DMS79 treated with DMSO at 0.1 percent for 48 hours (cell line): ENCODE measurements around the gene TPO.

ENCODE experiments used
- DNase-seq: peaks from one replicate; lab custom pipeline; 2025; lab: John Stamatoyannopoulos, UW

TPO gene

DNA sequence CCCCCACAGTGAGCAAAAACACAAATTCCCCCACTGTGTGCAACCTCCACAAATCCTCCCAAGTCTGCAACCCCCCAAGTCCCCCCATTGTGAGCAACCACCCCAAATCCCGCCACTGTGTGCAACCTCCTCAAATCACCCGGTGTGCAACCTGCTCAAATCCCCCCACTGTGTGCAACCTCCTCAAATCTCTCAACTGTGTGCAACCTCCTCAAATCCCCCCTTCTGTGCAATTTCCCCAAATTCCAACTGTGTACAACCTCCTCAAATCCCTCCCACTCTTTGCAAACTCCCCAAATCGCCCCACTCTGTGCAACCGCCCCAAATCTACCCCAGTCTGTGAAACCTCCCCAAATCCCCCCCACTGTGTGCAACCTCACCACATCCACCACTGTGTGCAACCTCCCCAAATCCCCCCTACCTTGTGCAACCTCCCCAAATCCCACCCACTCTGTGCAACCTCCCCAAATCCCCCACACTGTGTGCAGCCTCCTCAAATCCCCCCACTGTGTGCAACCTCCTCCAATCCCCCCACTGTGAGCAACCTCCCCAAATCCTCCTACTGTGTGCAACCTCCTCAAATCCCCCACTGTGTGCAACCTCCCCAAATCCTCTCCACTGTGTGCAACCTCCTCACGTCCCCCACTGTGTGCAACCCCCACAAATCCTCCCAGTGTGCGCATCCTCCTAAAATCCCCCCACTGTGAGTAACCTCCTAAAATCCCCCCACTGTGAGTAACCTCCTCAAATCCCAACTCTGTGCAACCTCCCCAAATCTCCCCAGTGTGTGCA, 115.2 kb downstream of the TPO start:
- no peak for DNase-seq

DNA sequence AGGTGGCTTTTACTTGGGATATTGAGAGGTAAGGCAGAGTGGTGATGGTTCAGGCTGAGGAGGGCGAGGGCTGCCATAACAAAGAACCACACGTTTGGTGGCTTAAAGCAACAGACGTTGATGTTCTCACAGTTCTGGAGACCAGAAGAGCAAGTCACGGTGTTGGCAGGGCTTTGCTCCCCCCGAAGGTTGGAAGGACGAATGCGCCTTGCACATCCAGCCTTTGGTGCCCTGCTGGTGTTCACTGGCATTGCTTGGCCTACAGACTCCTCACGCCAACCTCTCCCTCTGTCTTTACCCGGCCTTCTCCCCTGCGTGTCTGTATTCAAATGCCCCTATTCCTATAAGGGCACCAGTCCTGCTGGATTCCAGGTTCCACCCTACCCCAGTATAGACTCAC, 125.4 kb downstream of the TPO start:
- DNase-seq: no peak

DNA sequence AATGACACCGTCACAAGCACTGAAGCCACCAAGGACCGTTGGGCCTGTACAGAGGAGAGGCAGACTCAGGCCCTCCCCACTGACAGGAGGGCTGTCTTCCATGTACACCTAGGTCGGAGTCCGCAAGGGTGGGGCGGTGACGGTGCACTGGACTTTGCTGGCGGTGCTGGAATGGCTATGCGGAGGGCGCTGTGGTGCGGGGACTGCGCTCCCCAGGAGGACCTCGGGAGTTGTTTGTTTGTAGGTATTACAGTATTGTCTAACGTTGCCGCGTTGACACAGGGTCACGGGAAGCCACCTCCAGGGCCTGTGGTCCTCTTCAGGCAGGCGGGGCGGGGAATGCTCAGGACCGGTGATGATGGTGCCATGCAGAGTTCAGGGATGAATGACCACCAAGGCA, 126.2 kb downstream of the TPO start:
- no peak for DNase-seq

DNA sequence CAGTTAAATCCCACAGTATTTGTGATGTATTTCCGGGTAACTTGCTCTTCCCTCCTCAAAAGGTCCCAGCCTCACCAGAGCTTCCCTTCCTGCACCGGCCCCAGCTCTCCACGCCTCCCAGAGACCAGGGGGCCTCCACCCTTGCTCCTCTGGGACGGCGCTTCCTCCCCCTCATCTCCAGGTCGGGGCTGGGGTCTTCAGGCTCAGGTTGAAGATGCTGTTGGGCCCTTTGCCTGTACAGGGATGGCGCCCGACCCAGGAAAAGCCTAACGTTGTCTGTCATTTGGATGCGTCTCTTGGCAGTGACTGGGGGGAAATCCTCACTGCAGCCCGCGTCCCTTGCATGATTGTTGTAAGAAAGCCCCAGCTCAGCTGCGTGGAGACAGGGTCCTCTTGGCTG, 126.7 kb downstream of the TPO start:
- DNase-seq: no peak

DNA sequence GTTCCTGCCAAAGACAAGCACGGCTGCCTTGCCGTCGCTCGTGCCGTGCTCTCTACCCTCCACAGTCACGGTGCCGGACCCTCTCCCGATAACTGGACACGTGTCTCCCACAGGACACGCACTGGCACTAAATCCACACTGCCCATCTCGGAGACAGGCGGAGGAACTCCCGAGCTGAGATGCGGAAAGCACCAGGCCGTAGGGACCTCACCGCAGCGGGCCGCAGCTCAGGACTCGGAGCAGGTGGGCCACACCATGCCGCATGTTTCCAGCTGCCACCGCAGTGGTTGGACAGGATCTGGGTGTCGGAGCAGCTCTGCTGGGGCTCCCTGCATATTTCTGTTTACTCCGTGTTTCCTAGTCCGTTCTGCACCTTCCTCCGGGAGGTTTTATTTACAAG, 127.2 kb downstream of the TPO start:
- DNase-seq: no peak

DNA sequence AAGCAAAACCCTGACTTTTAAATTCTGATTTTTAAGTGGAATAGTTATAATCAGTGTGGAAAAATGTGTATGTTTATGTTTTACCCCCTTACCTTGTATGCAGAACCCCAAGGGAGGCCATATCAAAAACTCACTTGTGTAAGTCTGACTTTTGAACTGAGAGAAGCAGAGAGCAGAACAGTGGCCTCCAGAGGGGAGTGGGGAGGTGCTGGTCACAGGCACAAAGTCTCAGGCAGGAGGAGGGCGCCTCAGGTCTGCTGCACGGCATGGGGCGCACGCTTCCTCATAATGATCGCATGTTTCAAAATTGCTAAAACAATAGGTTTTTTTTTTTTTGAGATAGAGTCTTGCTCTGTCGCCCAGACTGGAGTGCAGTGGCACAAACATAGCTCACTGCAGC, 127.8 kb downstream of the TPO start:
- DNase-seq: no peak

DNA sequence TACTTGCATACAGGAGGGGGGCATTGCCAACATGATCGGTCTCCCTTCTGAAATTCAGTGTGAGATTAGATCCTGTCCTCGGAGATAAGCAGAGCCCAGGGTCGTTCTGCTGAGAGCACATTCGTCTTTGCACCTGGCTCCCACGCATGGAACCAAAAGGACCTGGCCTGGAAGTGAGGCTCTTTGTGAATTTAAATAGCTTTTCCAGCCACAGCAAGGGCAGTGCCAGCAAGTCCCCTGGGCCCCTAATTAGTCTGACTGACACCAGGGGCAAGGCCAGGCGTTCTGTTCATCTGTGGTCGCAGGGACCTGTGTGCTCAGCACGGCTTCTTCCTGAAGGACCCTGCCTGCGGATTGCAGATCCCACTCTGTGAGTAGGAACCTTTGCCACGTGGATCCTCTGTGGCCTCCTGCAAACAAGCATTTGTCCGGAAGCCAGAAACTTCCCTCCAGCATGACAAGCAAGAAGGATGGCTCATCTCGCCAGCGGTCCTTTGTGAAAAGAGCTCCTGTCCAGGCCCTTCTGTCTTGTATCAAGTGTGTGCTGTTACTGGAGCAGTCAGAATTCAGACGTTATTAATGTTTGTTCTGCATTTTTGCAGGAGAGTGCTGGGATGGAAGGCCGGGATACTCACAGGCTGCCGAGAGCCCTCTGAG, 128.7 kb downstream of the TPO start:
- DNase-seq: peak; percentile 42

DNA sequence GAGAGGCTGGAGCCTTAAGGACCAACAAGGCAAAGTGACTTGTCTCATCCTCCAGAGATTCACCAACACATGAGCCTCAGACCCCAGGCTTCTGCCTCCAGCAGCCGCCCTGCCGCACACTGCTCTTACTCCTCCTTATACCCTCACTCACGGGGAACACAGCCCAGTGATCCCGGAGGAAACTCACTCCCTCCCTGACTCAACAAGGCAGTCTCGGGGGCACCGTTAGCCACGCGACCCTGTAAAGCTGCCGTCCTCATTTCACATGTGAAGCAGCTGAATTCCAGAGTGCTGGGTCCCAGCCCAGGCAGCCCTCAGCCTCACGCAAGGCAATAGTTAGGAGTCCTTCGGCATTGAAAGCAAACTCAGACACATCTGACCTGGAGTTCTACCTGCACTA, 129.7 kb downstream of the TPO start:
- DNase-seq: no peak

DNA sequence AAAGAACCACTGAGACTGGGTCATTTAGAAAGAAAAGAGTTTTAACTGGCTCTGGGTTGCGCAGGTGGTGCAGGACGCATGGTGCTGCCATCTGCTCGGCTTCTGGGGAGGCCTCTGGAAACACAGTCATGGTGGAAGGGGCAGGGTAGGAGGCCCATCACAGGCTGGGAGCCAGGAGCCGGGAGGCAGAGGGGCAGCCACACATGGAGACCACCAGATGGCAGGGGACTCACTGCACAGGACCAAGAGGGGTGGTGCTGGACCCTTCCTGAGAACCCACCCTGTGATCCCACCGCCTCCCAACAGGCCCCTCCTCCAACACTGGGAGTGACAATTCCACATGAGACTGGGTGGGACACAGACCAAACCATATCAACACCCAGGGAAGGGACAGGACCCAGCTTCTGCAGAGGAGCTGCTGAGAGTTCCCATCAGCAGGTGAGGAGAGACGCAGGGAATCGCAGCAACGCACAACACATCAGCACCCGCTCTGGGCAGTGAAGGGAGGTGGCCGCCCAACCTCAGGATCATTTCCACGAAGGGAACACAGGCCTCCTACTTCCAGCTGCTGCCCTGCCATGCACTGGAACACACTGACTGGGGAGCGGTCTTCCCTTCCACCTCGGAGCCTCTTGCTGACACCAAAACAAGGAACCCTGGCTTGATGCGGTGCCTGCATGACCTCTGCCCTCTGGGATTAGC, 130.7 kb downstream of the TPO start:
- no peak for DNase-seq

DNA sequence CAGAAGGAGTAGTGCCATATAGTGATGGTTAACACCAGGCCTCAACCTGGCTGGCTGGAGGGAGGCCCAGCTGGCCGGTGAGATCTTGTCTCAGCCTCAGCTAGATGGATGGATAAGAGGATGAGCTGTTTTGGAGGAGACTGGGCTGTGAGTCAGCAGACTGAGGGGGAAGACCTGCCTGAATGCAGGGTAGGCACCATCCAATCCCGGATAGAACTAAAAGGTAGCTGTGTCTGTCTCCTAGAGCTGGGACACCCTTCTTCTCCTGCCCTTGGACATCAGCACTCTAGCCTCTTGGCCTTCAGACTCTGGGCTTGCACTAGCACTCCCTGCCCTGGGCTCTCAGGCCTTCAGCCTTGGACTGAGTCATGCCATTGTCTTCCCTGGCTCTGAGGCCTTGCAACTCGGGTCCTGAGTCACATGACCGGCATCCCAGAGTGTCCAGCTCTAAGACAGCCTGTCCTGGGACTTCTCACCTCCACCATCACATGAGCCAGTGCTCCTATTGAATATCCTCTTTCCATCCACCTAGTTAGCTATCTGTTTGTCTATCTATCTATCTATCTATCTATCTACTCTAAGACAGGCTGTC, 131.3 kb downstream of the TPO start:
- no peak for DNase-seq

DNA sequence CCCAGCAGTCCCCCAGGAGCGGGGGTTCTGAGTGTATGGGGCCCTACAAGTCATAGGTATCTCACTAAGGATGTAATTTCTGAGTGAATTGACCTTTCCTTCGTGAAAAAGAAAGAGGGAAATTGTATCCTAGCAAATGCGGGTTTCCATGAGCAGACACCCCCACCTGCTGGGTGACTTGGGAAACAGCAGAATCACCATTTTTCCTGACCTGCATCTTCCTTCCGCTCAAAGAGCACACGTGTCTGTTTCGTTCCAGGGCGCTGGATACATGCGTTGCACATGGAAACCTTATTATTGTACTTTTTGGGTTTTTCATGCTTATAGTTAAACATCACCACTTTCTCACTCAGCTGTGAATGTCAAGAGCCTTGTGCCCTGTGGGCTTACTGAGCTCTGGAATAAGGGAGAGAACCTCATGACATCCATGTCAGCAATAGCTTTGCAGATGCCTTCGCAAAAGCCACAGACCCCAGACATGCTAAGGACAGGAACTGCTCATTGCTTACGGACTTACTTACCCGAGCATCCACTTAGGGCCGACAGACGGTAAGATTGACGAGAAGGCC, 132.8 kb downstream of the TPO start:
- peak; percentile 74 for DNase-seq

DNA sequence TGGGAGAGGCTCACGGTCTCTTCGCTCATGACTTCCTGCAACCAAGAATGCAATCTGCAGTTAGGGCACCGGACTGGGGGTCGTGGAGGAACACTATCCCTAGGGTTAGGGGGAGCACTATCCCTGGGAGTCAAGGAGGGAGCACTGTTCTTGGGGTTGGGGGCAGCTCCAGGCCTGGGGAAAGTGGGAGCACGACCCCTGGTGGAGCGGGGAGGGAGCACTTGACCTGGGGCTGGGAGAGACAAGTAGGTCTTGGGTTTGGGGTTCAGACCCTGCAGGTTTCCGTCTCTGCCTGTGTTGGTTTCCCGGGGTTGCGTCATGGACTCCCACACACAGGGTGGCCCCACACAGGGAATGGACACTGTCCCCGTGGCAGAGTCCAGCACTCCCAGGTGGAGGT, 133.6 kb downstream of the TPO start:
- no peak for DNase-seq

DNA sequence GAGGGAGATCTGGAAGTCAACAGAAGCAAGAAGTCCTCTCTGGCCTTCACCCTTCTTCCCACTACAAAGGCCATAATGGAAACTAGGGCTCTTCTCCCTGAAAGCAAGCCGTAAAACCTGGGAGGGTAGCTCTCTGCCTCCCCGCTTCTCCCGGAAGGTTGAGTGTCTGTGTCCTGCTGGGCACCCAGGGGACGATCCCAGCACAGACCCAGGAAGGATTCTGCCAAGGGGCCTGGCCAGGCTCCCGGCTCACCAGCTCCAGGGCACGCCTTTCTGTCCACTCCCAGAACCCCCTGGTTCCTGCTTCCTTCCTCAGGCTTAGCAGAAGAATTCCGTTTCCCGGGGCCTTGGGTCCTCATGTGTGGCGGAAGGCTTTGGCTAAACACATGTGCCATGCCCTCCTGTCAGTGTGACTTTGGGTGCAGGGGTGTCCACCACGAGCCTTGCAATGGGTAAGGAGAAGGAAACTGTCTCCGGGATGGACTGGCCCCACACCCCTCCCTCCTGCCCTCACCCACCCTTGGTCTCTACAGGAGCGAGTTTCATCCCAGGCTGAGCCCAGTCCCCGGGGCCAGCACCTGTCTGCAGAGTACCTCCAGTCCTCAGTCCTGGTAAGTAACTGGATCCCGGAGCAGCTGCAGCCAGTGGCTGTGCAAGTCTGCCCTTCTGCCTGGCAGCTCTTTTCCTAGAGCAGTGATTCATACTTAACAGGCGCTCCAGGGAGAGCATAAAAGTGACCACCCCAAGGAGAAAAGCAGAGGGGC, 135.8 kb downstream of the TPO start:
- no peak for DNase-seq

DNA sequence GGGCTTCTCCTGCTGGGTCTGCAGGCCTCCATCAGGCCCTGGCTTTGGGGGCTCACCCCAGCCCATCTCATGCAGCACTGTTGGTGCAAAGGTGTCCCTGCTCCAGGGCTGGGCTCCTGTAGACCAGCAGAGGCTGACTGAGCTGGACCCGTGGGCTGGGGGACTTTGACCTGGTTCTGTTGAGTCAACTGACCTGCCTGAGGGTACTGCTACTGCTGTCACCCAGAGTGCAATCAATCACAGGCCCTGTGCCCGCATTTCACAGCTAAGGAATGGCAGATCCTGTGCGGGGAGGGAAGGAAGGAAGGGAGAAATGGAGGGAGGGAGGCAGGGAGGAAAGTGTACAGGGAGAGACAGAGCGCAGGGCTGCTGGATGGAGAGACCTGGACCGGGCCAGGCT, 136.8 kb downstream of the TPO start:
- no peak for DNase-seq

DNA sequence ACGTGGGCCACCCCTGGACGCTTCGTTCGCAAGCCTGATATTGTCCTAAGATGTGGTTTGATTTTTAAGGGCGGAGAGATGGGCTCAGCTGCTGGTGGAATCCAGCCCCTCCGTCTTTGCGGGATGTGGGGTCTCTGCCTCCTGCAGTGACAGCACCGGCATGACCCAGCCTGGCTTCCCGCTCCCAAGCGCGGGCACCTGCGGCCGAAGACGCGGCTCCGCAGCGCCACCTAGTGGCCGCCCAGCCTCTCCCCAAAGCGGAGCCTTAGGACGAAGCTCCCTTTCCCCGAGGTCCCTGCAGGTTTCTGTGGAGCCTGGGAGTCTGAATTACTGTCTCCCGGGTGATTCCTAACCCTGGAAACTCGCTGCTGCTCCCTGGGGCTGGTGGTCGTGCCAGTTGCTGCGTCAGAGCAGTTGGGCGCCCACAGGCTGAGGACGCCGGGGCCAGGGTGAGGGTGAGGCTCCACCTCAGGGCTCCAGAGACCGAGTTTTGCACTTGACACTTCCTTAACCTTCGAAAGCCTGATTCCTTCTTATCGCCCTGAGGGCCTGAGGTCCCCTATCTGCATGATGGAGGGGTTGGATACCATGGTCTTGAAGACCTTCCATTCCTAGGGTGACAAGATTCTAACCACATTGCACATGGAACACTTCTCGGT, 137.5 kb downstream of the TPO start:
- peak; percentile 36 for DNase-seq

DNA sequence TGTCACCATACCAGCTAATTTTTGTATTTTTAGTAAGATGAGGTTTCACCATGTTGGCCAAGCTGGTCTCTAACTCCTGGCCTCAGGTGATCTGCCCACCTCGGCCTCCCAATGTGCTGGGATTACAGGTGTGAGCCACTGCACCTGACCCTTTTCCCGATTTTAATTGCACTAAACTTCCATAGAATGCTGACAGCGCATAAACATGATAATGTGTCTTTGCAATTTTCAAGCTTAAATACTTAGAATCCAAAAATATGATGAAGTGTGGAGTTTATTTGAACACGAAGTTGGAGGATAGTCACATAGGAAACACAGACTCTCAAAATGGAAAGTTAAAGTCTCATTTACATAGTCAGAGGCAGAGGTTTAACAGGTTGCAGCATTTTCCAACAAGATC, 138.6 kb downstream of the TPO start:
- DNase-seq: no peak

DNA sequence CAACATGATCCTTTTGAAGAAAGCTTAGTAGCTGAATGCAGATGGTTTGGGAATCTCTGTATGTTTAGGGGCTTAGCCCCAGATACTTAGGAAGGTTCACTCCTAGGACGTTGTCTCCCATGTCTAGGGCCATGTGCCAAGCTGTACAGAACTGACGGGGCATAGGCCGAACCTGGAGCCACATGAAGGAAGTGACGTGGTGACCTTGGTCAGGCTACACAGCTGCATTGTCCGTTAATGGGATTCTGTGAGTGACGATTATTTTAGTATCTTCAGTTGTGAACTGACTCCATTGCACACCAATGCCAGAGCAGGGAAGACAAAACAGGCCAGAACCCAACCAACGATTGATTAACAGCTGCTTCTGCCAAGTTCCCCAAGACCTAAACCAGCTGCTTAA, 139.3 kb downstream of the TPO start:
- no peak for DNase-seq

DNA sequence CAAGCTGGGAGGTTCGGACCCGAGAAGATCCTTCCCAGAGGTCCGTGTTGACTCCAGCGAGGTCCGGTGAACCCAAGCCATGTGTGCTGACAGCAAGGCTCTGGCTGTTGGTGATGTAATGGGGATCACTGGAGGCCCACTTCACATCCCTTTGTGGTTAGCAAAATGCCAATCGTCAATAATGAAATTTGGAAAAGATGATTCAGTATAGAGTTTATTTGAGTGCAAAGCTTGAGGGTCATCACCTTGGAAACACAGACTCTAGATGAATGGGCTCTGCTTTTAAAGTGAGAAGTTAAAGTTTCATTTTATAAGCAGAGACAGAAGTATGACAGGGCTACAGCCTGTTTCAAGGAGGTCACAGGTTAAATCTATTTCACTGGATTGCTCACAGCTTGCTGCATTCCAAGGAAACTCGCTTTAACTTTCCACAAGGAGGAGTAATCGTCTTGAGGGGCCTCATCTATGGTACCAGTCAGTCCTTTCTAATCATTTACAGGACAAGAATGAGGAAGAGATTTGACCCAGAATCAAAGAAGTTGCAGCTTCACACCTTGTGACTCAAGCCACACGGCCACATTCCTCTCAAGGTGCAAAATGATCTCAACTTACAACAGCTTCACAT, 140.5 kb downstream of the TPO start:
- no peak for DNase-seq

DNA sequence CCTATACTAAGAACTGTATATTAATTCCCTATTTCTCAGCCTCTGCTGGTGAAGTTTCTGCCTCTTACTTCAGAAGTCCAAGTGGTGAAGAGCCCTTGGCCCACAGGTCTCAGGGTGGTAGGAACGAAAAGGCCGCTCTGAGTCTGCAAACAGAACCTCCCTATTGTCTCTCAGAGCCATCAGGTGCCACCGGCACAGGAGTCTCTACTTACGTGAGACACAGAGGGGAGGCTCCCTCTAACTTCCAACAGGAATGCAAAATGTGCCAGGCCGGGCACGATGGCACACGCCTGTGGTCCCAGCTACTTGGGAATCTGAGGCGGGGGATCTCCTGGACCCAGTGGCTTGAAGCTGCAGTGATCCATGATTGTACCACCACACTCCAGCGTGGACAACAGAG, 143.0 kb downstream of the TPO start:
- DNase-seq: no peak

DNA sequence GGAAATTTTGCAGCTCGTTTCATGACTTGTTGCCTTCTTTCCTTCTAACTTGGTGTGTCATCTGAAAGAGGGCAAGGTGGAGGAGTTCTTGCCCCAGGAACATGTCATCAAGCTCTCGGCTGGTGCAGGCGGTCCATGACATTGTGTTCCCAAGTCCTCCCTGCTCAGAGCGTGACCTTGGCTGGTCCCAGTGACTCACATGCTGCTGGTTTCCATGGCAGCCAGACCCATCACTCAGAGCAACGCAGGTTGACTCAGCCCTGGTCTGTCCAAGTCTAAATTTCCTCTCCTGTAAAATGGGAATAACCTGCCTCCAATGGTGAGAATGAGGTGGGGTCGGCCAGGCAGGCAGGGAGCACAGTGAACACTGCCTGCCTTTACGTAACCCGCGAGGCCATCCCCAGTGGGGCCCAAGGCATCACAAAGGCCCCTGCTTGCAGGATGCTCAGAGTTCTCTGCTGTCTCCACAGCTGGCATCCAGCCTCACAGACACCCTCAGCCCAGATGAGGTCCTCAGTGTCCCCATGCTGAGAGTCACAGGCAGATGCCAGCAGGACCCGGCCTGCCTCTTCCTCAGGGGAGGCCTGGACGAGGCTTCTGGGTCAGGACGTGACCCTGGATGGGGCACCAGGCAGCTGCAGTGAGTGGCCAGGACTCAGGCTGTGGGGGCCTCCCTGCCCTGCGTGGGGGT, 143.7 kb downstream of the TPO start:
- no peak for DNase-seq
